Measurements from ENCODE around the gene TAS2R20.

DNA sequence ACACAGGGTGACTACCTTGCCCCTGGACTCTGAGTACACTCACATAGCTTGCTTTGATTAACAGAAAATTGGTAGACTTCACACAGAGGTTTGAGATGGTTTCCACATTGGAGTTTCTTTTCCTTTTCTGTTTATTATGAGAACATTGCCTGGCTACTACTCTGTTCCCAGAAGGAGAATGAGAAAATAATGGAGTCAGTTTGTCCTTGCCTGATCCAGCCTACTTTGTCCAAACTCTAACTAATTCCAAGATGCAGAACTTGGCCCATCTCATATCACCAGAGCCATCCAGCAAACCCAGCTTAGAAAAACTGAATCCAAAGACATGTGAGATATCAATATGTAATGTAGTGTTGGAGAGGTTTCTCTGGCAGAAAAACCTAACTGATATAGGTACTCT lies 31.8 kb downstream of the TAS2R20 start:
- TF ChIP-seq, protein P1, sequence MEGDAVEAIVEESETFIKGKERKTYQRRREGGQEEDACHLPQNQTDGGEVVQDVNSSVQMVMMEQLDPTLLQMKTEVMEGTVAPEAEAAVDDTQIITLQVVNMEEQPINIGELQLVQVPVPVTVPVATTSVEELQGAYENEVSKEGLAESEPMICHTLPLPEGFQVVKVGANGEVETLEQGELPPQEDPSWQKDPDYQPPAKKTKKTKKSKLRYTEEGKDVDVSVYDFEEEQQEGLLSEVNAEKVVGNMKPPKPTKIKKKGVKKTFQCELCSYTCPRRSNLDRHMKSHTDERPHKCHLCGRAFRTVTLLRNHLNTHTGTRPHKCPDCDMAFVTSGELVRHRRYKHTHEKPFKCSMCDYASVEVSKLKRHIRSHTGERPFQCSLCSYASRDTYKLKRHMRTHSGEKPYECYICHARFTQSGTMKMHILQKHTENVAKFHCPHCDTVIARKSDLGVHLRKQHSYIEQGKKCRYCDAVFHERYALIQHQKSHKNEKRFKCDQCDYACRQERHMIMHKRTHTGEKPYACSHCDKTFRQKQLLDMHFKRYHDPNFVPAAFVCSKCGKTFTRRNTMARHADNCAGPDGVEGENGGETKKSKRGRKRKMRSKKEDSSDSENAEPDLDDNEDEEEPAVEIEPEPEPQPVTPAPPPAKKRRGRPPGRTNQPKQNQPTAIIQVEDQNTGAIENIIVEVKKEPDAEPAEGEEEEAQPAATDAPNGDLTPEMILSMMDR (conservative IDR thresholded peaks at IDR 0.05; ENCODE audit: low read depth, low read length): no peak
- TF ChIP-seq EZH2 (IDR thresholded peaks at IDR 0.05; ENCODE audit: borderline replicate concordance, low read depth, low read length, poor library complexity, severe bottlenecking): no peak
